Stimulated activated naive B cell treated with anti-CD40 and anti-IgM and Interleukin-4, amounts not matched to agents 10 μg/mL and 1 μg/mL and 100 μg/mL, for 72 hours (primary cell): ENCODE data around the gene ARHGAP28.

Source experiments
- ATAC-seq, 2 donors: fragments of 150-1000 bp; cut with Tn5 transposase; replicated peaks; 2 replicates each; pipeline ENCODE4 v1.10.0; 2021; ENCODE audit warnings: moderate library complexity in 1 of 2
- DNase-seq: peaks from one replicate; pipeline ENCODE4 v3.0.0; 2021
- H3K27ac Mint-ChIP-seq: one replicate; pipeline ENCODE4 v1.8.0; 2022; ENCODE audit warnings: mild to moderate bottlenecking, mixed read lengths
- H3K27me3 Mint-ChIP-seq, 2 donors: one replicate each; pipeline ENCODE4 v1.8.0; 2022; ENCODE audit warnings: mixed read lengths in 2 of 2
- H3K36me3 Mint-ChIP-seq, 2 donors: one replicate each; pipeline ENCODE4 v1.8.0; 2022; ENCODE audit warnings: mixed read lengths in 2 of 2, mild to moderate bottlenecking in 1 of 2
- H3K4me1 Mint-ChIP-seq, 2 donors: one replicate each; pipeline ENCODE4 v1.8.0; 2022; ENCODE audit warnings: mixed read lengths in 2 of 2, mild to moderate bottlenecking in 1 of 2
- H3K4me3 Mint-ChIP-seq, 2 donors: one replicate each; pipeline ENCODE4 v1.8.0; 2022; ENCODE audit warnings: mild to moderate bottlenecking in 2 of 2, mixed read lengths in 2 of 2, moderate library complexity in 1 of 2
- H3K9me3 Mint-ChIP-seq, 2 donors: one replicate each; pipeline ENCODE4 v1.8.0; 2022; ENCODE audit warnings: mixed read lengths in 2 of 2, mild to moderate bottlenecking in 1 of 2

Gene ARHGAP28

GRCh38 chr18:6744816-6745455 is 15.4 kb downstream of the ARHGAP28 start:
- Mint-ChIP-seq H3K27ac (no peak overlapping the region), H3K9me3 (peaks cover 3 to 4% of the 10 kb centered on the region in 2 donors), H3K27me3 (no peaks in the 10 kb centered on the region), H3K4me1 (no peaks in the 10 kb centered on the region), H3K4me3 (no peak overlapping the region), H3K36me3 (no peaks in the 10 kb centered on the region)
- ATAC-seq (no peak), DNase-seq (no peak)

GRCh38 chr18:6745504-6746031 is 16.1 kb downstream of the ARHGAP28 start:
- no peaks in the 10 kb centered on the region for H3K27me3 Mint-ChIP-seq
- peaks cover 4% of the 10 kb centered on the region in 2 donors for H3K9me3 Mint-ChIP-seq
- no peak overlapping the region for H3K27ac Mint-ChIP-seq
- DNase-seq: no peak
- no peak for ATAC-seq
- H3K4me1 Mint-ChIP-seq: no peaks in the 10 kb centered on the region
- no peak overlapping the region for H3K4me3 Mint-ChIP-seq
- H3K36me3 Mint-ChIP-seq: no peaks in the 10 kb centered on the region

- Mint-ChIP-seq H3K27me3 (no peaks in the 10 kb centered on the region), H3K36me3 (no peaks in the 10 kb centered on the region), H3K9me3 (peaks cover 4% of the 10 kb centered on the region in 2 donors), H3K4me3 (no peak overlapping the region), H3K27ac (no peak overlapping the region), H3K4me1 (no peaks in the 10 kb centered on the region)
- no peak for ATAC-seq
- DNase-seq: no peak
Observed at GRCh38 chr18:6746386-6746960, 17.0 kb downstream of the ARHGAP28 start.

- Mint-ChIP-seq H3K27me3 (no peaks in the 10 kb centered on the region), H3K4me3 (no peak overlapping the region), H3K27ac (no peak overlapping the region), H3K4me1 (no peaks in the 10 kb centered on the region), H3K36me3 (no peaks in the 10 kb centered on the region), H3K9me3 (peaks cover 4% of the 10 kb centered on the region in 2 donors)
- no peak for ATAC-seq
- no peak for DNase-seq
Observed at GRCh38 chr18:6747646-6748045, 18.1 kb downstream of the ARHGAP28 start.

- DNase-seq (no peak), ATAC-seq (no peak)
- Mint-ChIP-seq H3K4me1 (no peaks in the 10 kb centered on the region), H3K27me3 (no peaks in the 10 kb centered on the region), H3K36me3 (no peaks in the 10 kb centered on the region), H3K4me3 (no peak overlapping the region), H3K9me3 (peaks cover 4% of the 10 kb centered on the region in 2 donors), H3K27ac (no peak overlapping the region)
Observed at GRCh38 chr18:6748241-6748640, 18.7 kb downstream of the ARHGAP28 start.

- H3K36me3 Mint-ChIP-seq: no peaks in the 10 kb centered on the region
- no peaks in the 10 kb centered on the region for H3K27me3 Mint-ChIP-seq
- DNase-seq (no peak), ATAC-seq (no peak)
- no peaks in the 10 kb centered on the region for H3K4me1 Mint-ChIP-seq
- no peak overlapping the region for H3K4me3 Mint-ChIP-seq
- H3K9me3 Mint-ChIP-seq: peaks cover 4% of the 10 kb centered on the region in 2 donors
- no peak overlapping the region for H3K27ac Mint-ChIP-seq
Observed at GRCh38 chr18:6750411-6750810, 20.9 kb downstream of the ARHGAP28 start.

GRCh38 chr18:6751222-6751621 is 21.7 kb downstream of the ARHGAP28 start:
- no peak overlapping the region for H3K27ac Mint-ChIP-seq
- H3K36me3 Mint-ChIP-seq: no peaks in the 10 kb centered on the region
- peaks cover 4% of the 10 kb centered on the region in 2 donors for H3K9me3 Mint-ChIP-seq
- ATAC-seq: no peak
- no peak overlapping the region for H3K4me3 Mint-ChIP-seq
- DNase-seq: no peak
- no peaks in the 10 kb centered on the region for H3K27me3 Mint-ChIP-seq
- H3K4me1 Mint-ChIP-seq: no peaks in the 10 kb centered on the region

GRCh38 chr18:6752202-6752860 is 22.8 kb downstream of the ARHGAP28 start:
- peaks cover 0 to 3% of the 10 kb centered on the region in 2 donors for H3K9me3 Mint-ChIP-seq
- H3K27ac Mint-ChIP-seq: no peak overlapping the region
- no peak overlapping the region for H3K4me3 Mint-ChIP-seq
- no peaks in the 10 kb centered on the region for H3K36me3 Mint-ChIP-seq
- no peaks in the 10 kb centered on the region for H3K27me3 Mint-ChIP-seq
- ATAC-seq: no peak
- no peaks in the 10 kb centered on the region for H3K4me1 Mint-ChIP-seq
- DNase-seq: no peak

GRCh38 chr18:6755107-6755506 is 25.6 kb downstream of the ARHGAP28 start:
- Mint-ChIP-seq H3K4me3 (no peak overlapping the region), H3K27me3 (no peaks in the 10 kb centered on the region), H3K9me3 (peaks cover 0 to 1% of the 10 kb centered on the region in 2 donors), H3K36me3 (no peaks in the 10 kb centered on the region), H3K4me1 (no peaks in the 10 kb centered on the region), H3K27ac (no peak overlapping the region)
- ATAC-seq (no peak), DNase-seq (no peak)

GRCh38 chr18:6757931-6758330 is 28.4 kb downstream of the ARHGAP28 start:
- H3K9me3 Mint-ChIP-seq: no peaks in the 10 kb centered on the region
- no peaks in the 10 kb centered on the region for H3K27me3 Mint-ChIP-seq
- no peak overlapping the region for H3K27ac Mint-ChIP-seq
- DNase-seq (no peak), ATAC-seq (no peak)
- no peaks in the 10 kb centered on the region for H3K4me1 Mint-ChIP-seq
- no peak overlapping the region for H3K4me3 Mint-ChIP-seq
- H3K36me3 Mint-ChIP-seq: no peaks in the 10 kb centered on the region

GRCh38 chr18:6759579-6759978 is 30.1 kb downstream of the ARHGAP28 start:
- H3K4me1 Mint-ChIP-seq: no peaks in the 10 kb centered on the region
- H3K9me3 Mint-ChIP-seq: no peaks in the 10 kb centered on the region
- no peaks in the 10 kb centered on the region for H3K27me3 Mint-ChIP-seq
- no peaks in the 10 kb centered on the region for H3K36me3 Mint-ChIP-seq
- H3K27ac Mint-ChIP-seq: no peak overlapping the region
- no peak for ATAC-seq
- DNase-seq: no peak
- H3K4me3 Mint-ChIP-seq: no peak overlapping the region

GRCh38 chr18:6763524-6763923 is 34.0 kb downstream of the ARHGAP28 start:
- H3K9me3 Mint-ChIP-seq: peaks cover 4% of the 10 kb centered on the region in 2 donors
- H3K27me3 Mint-ChIP-seq: no peaks in the 10 kb centered on the region
- H3K4me3 Mint-ChIP-seq: no peak overlapping the region
- H3K36me3 Mint-ChIP-seq: no peaks in the 10 kb centered on the region
- H3K27ac Mint-ChIP-seq: no peak overlapping the region
- no peaks in the 10 kb centered on the region for H3K4me1 Mint-ChIP-seq
- DNase-seq (no peak), ATAC-seq (no peak)

- Mint-ChIP-seq H3K9me3 (peaks cover 4 to 7% of the 10 kb centered on the region in 2 donors), H3K36me3 (no peaks in the 10 kb centered on the region), H3K27ac (no peak overlapping the region), H3K27me3 (no peaks in the 10 kb centered on the region), H3K4me1 (no peaks in the 10 kb centered on the region), H3K4me3 (no peak overlapping the region)
- ATAC-seq: no peak
- no peak for DNase-seq
Observed at GRCh38 chr18:6764382-6764781, 34.9 kb downstream of the ARHGAP28 start.

- H3K4me3 Mint-ChIP-seq: no peak overlapping the region
Observed at GRCh38 chr18:6773777-6774176, 44.3 kb downstream of the ARHGAP28 start.

GRCh38 chr18:6775237-6775636 is 45.7 kb downstream of the ARHGAP28 start:
- ATAC-seq (no peak), DNase-seq (no peak)
- H3K9me3 Mint-ChIP-seq: peaks cover 3% of the 10 kb centered on the region in 2 donors
- no peak overlapping the region for H3K27ac Mint-ChIP-seq
- H3K27me3 Mint-ChIP-seq: no peaks in the 10 kb centered on the region
- no peak overlapping the region for H3K4me3 Mint-ChIP-seq
- no peaks in the 10 kb centered on the region for H3K4me1 Mint-ChIP-seq
- H3K36me3 Mint-ChIP-seq: no peaks in the 10 kb centered on the region

More at GRCh38 chr18:6773777-6774176, 44.3 kb downstream of the ARHGAP28 start:
- Mint-ChIP-seq H3K27ac (no peak overlapping the region), H3K27me3 (no peaks in the 10 kb centered on the region), H3K9me3 (peaks cover 3% of the 10 kb centered on the region in 2 donors), H3K36me3 (no peaks in the 10 kb centered on the region), H3K4me1 (no peaks in the 10 kb centered on the region)
- DNase-seq (no peak), ATAC-seq (no peak)
